Activated CD4-positive, alpha-beta memory T cell treated with anti-CD3 and anti-CD28 coated beads for 36 hours (primary cell): ENCODE data around the gene CACNA1C. TPM values are rescaled to one million over a fixed set of nuclear protein-coding genes. Genes with fewer than 3 reads are reported as not detected.

Source experiments
- CTCF ChIA-PET: fragments of 350-600 bp; sonication (Branson Sonifier 250); formaldehyde crosslinking; loops from one replicate; lab custom pipeline; 2021; ENCODE audit warnings: antibody characterized with exemption, inconsistent platforms; lab: Charles Lee
- POLR2A ChIA-PET: fragments of 350-600 bp; sonication (Branson Sonifier 250); formaldehyde crosslinking; loops from one replicate; lab custom pipeline; 2021; ENCODE audit warnings: antibody characterized with exemption; lab: Charles Lee
- DNase-seq: peaks from one replicate; pipeline ENCODE4 v3.0.0-alpha.2; 2020
- H3K27ac Mint-ChIP-seq: one replicate; pipeline ENCODE4 v1.8.0; 2021; ENCODE audit warnings: mixed read lengths
- H3K27me3 Mint-ChIP-seq: one replicate; pipeline ENCODE4 v1.8.0; 2021; ENCODE audit warnings: mixed read lengths
- H3K36me3 Mint-ChIP-seq: one replicate; pipeline ENCODE4 v1.8.0; 2021; ENCODE audit warnings: mixed read lengths
- H3K4me1 Mint-ChIP-seq: one replicate; pipeline ENCODE4 v1.8.0; 2021; ENCODE audit warnings: low read depth, mixed read lengths
- H3K4me3 Mint-ChIP-seq: one replicate; pipeline ENCODE4 v1.8.0; 2021; ENCODE audit warnings: mild to moderate bottlenecking, mixed read lengths
- H3K9me3 Mint-ChIP-seq: one replicate; pipeline ENCODE4 v1.8.0; 2021; ENCODE audit warnings: mixed read lengths
- intact Hi-C: fragments of 100-400 bp; cut with micrococcal nuclease; formaldehyde crosslinking; loops from one replicate; pipeline ENCODE4 v1.15.1; 2023
- total RNA-seq, 2 experiments: library from RNA; stranded (reverse); gene quantifications; one replicate each; pipeline ENCODE4 v1.2.3, GENCODE V29; 2021

Gene CACNA1C
- total RNA-seq, 2 experiments from 2014 or later, result 0.07 to 0.12 TPM

- Mint-ChIP-seq H3K9me3 (no peaks in the 10 kb centered on the region), H3K36me3 (no peaks in the 10 kb centered on the region), H3K27ac (no peak overlapping the region), H3K27me3 (peaks cover 7% of the 10 kb centered on the region), H3K4me1 (no peaks in the 10 kb centered on the region), H3K4me3 (no peak overlapping the region)
- intact Hi-C loops, result no loop called here
- ChIA-PET POLR2A (no interaction called here), CTCF (no interaction called here)
- no peak for DNase-seq
Observed at GRCh38 chr12:2160043-2160442, 107.3 kb downstream of the CACNA1C start.

DNA sequence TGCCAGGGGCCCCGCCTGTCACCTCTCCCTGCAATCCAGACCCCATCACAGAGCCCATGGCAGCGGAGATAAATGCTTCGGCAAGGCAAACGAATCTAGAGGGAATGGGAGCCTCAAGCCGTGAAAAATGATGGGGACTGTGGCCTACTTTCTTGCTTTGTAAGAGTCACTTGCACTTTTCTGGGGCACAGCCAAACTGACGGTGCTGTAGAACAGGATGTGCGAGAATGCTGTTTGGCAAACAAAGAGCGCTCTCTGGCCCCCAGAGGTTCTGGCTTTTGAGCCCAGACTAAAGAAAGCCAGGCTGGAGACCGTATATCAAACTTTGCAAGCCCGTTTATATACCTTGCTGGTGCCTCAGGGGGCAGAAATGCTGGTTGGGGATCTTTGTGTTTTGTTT, 108.7 kb downstream of the CACNA1C start:
- Mint-ChIP-seq H3K4me3 (no peak overlapping the region), H3K27ac (no peak overlapping the region), H3K36me3 (no peaks in the 10 kb centered on the region), H3K9me3 (peaks cover 7% of the 10 kb centered on the region), H3K4me1 (no peaks in the 10 kb centered on the region), H3K27me3 (peaks cover 6% of the 10 kb centered on the region)
- ChIA-PET CTCF (no interaction called here), POLR2A (no interaction called here)
- intact Hi-C loops, result no loop called here
- no peak for DNase-seq

- Mint-ChIP-seq H3K36me3 (no peaks in the 10 kb centered on the region), H3K27ac (no peak overlapping the region), H3K9me3 (peaks cover 26% of the 10 kb centered on the region), H3K4me3 (no peak overlapping the region), H3K27me3 (peaks cover 8% of the 10 kb centered on the region), H3K4me1 (no peaks in the 10 kb centered on the region)
- DNase-seq, result no peak
- intact Hi-C loops, result no loop called here
- CTCF ChIA-PET, result no interaction called here
- POLR2A ChIA-PET, result no interaction called here
Observed at GRCh38 chr12:2163177-2163941, 110.6 kb downstream of the CACNA1C start.

GRCh38 chr12:2165021-2165420, 112.2 kb downstream of the CACNA1C start:
- Mint-ChIP-seq H3K4me3 (no peak overlapping the region), H3K36me3 (no peaks in the 10 kb centered on the region), H3K27me3 (peaks cover 8% of the 10 kb centered on the region), H3K9me3 (peaks cover 26% of the 10 kb centered on the region), H3K4me1 (no peaks in the 10 kb centered on the region), H3K27ac (no peak overlapping the region)
- CTCF ChIA-PET, result no interaction called here
- POLR2A ChIA-PET, result no interaction called here
- no peak for DNase-seq
- intact Hi-C loops, result no loop called here

DNA sequence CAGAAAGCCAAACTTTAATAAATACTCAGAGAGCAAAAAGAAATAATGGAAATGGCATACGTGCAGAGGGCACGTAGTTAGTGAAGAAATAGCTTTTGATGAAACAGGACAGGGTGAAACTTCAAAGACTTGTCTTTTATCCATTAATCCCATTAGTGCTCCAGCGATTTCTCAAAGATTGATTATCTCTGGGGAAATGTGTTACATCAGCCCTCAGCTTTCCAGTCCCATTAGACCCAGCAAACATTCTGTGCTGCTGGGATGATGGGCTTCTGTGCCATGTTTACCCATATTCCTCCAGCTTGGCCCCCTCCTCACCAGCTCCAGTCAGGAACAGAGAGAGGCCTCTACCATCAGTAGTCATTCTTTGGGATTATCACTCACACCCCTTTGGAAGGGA, 113.1 kb downstream of the CACNA1C start:
- peaks cover 26% of the 10 kb centered on the region for H3K9me3 Mint-ChIP-seq
- ChIA-PET POLR2A (no interaction called here), CTCF (no interaction called here)
- no peaks in the 10 kb centered on the region for H3K4me1 Mint-ChIP-seq
- no peak overlapping the region for H3K4me3 Mint-ChIP-seq
- intact Hi-C loops, result no loop called here
- no peak for DNase-seq
- peaks cover 8% of the 10 kb centered on the region for H3K27me3 Mint-ChIP-seq
- no peaks in the 10 kb centered on the region for H3K36me3 Mint-ChIP-seq
- H3K27ac Mint-ChIP-seq, result no peak overlapping the region

DNA sequence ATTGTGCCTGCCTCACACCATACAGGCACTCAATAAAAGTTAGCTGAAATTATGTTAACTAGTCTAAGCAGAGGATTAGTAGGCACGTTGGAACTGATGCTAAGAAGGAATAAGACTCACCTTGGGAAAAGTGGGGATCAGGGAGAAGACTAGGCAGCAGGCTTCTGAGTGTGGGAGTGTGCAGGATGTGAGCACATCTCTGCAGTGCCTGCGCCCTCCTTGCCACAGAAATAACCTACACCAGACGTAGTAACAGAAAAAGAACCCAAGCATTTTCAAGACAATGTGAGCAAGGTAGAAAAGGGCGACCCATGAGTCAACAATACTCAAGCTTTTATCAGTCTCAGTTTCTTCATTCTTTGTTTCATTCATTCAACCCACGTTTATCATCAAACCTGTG, 113.9 kb downstream of the CACNA1C start:
- no peak overlapping the region for H3K27ac Mint-ChIP-seq
- DNase-seq, result no peak
- CTCF ChIA-PET, result no interaction called here
- peaks cover 26% of the 10 kb centered on the region for H3K9me3 Mint-ChIP-seq
- H3K27me3 Mint-ChIP-seq, result peaks cover 8% of the 10 kb centered on the region
- no peaks in the 10 kb centered on the region for H3K4me1 Mint-ChIP-seq
- intact Hi-C loops, result no loop called here
- no peak overlapping the region for H3K4me3 Mint-ChIP-seq
- POLR2A ChIA-PET, result no interaction called here
- no peaks in the 10 kb centered on the region for H3K36me3 Mint-ChIP-seq

- intact Hi-C loops, result no loop called here
- Mint-ChIP-seq H3K27me3 (peaks cover 8% of the 10 kb centered on the region), H3K36me3 (no peaks in the 10 kb centered on the region), H3K4me3 (no peak overlapping the region), H3K27ac (no peak overlapping the region), H3K9me3 (peaks cover 26% of the 10 kb centered on the region), H3K4me1 (no peaks in the 10 kb centered on the region)
- POLR2A ChIA-PET, result no interaction called here
- DNase-seq, result no peak
- CTCF ChIA-PET, result no interaction called here
Observed at GRCh38 chr12:2167231-2167630, 114.4 kb downstream of the CACNA1C start.

GRCh38 chr12:2168808-2169207, 116.0 kb downstream of the CACNA1C start:
- Mint-ChIP-seq H3K4me1 (no peaks in the 10 kb centered on the region), H3K9me3 (peaks cover 26% of the 10 kb centered on the region), H3K27ac (no peak overlapping the region), H3K36me3 (no peaks in the 10 kb centered on the region), H3K27me3 (peaks cover 14% of the 10 kb centered on the region), H3K4me3 (no peak overlapping the region)
- POLR2A ChIA-PET, result no interaction called here
- intact Hi-C loops, result no loop called here
- DNase-seq, result no peak
- CTCF ChIA-PET, result no interaction called here

DNA sequence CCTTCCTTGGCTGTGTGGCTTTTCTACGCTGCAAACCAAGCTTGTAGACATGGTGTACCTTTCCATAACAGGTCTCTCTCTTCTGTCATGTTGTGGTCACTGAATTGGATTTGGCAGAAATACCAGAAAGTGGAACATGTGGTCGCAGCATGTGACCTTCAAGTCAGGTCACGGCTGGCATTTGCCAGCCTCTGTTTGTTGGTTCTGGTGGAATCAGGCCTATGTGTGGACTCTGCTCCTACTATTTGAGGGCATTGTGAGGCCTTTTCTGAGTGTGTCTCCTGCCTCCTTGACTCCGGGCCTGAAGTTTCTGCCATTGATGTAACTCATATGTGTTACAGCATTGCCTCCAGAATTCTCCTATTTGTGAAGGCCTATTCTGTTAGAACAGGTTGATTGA, 116.7 kb downstream of the CACNA1C start:
- H3K27me3 Mint-ChIP-seq, result peaks cover 14% of the 10 kb centered on the region
- DNase-seq, result no peak
- H3K4me1 Mint-ChIP-seq, result no peaks in the 10 kb centered on the region
- no peak overlapping the region for H3K27ac Mint-ChIP-seq
- no peaks in the 10 kb centered on the region for H3K36me3 Mint-ChIP-seq
- peaks cover 26% of the 10 kb centered on the region for H3K9me3 Mint-ChIP-seq
- no peak overlapping the region for H3K4me3 Mint-ChIP-seq
- intact Hi-C loops, result no loop called here
- ChIA-PET CTCF (no interaction called here), POLR2A (no interaction called here)

DNA sequence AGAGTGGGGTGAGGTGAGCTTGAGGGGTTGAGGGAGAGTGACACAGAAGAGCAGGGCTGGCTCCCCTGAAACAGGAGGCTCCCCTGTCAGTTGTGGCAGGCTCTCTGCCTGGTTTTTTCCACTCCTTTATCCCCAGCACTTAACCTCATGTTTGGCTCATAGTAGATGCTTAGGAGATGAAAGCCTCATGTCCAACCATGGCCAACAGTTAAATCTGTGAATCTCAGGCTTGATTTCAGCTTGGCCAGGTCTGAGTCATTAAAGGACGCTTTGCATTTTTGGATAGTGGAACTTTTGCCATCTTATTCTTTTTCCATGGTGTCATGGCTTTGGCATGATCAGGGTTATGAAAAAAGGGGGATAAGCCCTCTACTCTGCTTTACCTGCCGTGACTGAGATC, 117.2 kb downstream of the CACNA1C start:
- ChIA-PET POLR2A (no interaction called here), CTCF (no interaction called here)
- no peak overlapping the region for H3K27ac Mint-ChIP-seq
- H3K36me3 Mint-ChIP-seq, result no peaks in the 10 kb centered on the region
- H3K9me3 Mint-ChIP-seq, result peaks cover 26% of the 10 kb centered on the region
- intact Hi-C loops, result no loop called here
- peaks cover 12% of the 10 kb centered on the region for H3K27me3 Mint-ChIP-seq
- H3K4me3 Mint-ChIP-seq, result no peak overlapping the region
- no peaks in the 10 kb centered on the region for H3K4me1 Mint-ChIP-seq
- DNase-seq, result no peak

DNA sequence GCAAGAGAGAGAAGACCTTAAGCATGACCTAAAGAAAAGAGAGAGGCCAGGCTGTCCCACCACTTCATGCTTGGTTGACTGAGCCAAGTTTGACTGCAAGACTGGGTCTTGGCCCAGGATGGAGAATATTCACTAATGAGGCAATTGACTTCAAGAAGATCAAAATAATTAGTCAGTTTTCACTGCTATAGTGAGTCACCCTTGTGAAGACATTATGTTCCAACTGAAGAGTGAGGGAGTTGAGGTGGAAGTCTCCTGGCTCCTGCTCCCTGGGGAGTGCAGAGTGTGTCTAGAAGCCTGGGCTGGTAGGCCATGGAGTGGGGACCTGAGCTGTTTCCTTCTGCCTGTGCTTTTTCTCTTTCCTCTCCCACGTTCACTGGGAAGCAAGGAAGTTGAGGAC, 117.6 kb downstream of the CACNA1C start:
- Mint-ChIP-seq H3K27ac (no peak overlapping the region), H3K27me3 (peaks cover 10% of the 10 kb centered on the region), H3K9me3 (peaks cover 26% of the 10 kb centered on the region), H3K36me3 (no peaks in the 10 kb centered on the region), H3K4me3 (no peak overlapping the region), H3K4me1 (no peaks in the 10 kb centered on the region)
- no peak for DNase-seq
- CTCF ChIA-PET, result no interaction called here
- intact Hi-C loops, result no loop called here
- POLR2A ChIA-PET, result no interaction called here

GRCh38 chr12:2171672-2172426, 119.1 kb downstream of the CACNA1C start:
- Mint-ChIP-seq H3K27ac (no peak overlapping the region), H3K36me3 (no peaks in the 10 kb centered on the region), H3K27me3 (peaks cover 10% of the 10 kb centered on the region), H3K9me3 (peaks cover 15% of the 10 kb centered on the region), H3K4me1 (no peaks in the 10 kb centered on the region), H3K4me3 (no peak overlapping the region)
- POLR2A ChIA-PET, result interaction anchor here (0.6 kb wide), 1 partner anchor 822 kb away, joined by 4 read pairs; no protein-coding TSS in a partner anchor
- DNase-seq, result no peak
- intact Hi-C loops, result no loop called here
- CTCF ChIA-PET, result no interaction called here
